Mesenchymal stem cell (in vitro differentiated cells and primary cell): ENCODE data around the gene CCPG1.

Experiments used
- DNase-seq: peaks from one replicate; pipeline ENCODE4 v3.0.0-alpha.2; 2013
- H2AFZ ChIP-seq: one replicate; pipeline ENCODE4 v1.6.1; 2013; ENCODE audit warnings: low read depth, mild to moderate bottlenecking, control low read depth, inconsistent platforms, low read length, moderate library complexity
- H2AK5ac ChIP-seq: 2 replicates; pipeline ENCODE4 v1.6.1; 2013; ENCODE audit warnings: low read length, moderate library complexity, mild to moderate bottlenecking, inconsistent platforms; ENCODE audit not compliant: severe bottlenecking
- H2BK120ac ChIP-seq: one replicate; pipeline ENCODE4 v1.6.1; 2013; ENCODE audit warnings: low read depth, mild to moderate bottlenecking, inconsistent platforms, low read length, moderate library complexity
- H2BK12ac ChIP-seq, 2 experiments: one replicate each; pipeline ENCODE4 v1.6.1; 2013; ENCODE audit warnings: inconsistent platforms in 2 of 2, low read length in 2 of 2, mild to moderate bottlenecking in 2 of 2, moderate library complexity in 2 of 2, control low read depth in 1 of 2
- H2BK15ac ChIP-seq: one replicate; pipeline ENCODE4 v1.6.1; 2013; ENCODE audit warnings: mild to moderate bottlenecking, low read depth, inconsistent platforms; ENCODE audit not compliant: poor library complexity, severe bottlenecking
- H2BK5ac ChIP-seq: 2 replicates; pipeline ENCODE4 v1.6.1; 2013; ENCODE audit warnings: low read depth, mild to moderate bottlenecking, low read length, control low read depth, inconsistent platforms; ENCODE audit not compliant: poor library complexity, severe bottlenecking
- H3K14ac ChIP-seq, 2 experiments: one replicate each; pipeline ENCODE4 v1.6.1; 2013; ENCODE audit warnings: inconsistent platforms in 2 of 2, low read length in 2 of 2, control low read depth in 1 of 2, mild to moderate bottlenecking in 1 of 2, moderate library complexity in 1 of 2
- H3K18ac ChIP-seq, 2 experiments: one replicate each; pipeline ENCODE4 v1.6.1; 2013; ENCODE audit warnings: inconsistent platforms in 2 of 2, low read length in 2 of 2, control low read depth in 1 of 2, low read depth in 1 of 2, mild to moderate bottlenecking in 1 of 2
- H3K23ac ChIP-seq, 2 experiments: one replicate each; pipeline ENCODE4 v1.6.1; 2013; ENCODE audit warnings: inconsistent platforms in 2 of 2, low read length in 2 of 2, mild to moderate bottlenecking in 2 of 2, moderate library complexity in 2 of 2, control low read depth in 1 of 2
- H3K27ac ChIP-seq: 2 replicates; pipeline ENCODE4 v1.5.1; 2013; ENCODE audit warnings: mild to moderate bottlenecking, moderate library complexity, low read length, control low read depth, inconsistent platforms; ENCODE audit not compliant: poor library complexity, severe bottlenecking
- H3K27me3 ChIP-seq, 2 experiments: 2 replicates each; pipeline versions ENCODE4 v1.6.1 to v1.7.0; 2013; ENCODE audit warnings: low read length in 2 of 2, mild to moderate bottlenecking in 2 of 2, moderate library complexity in 2 of 2, control low read depth in 1 of 2, inconsistent platforms in 1 of 2; ENCODE audit not compliant: control insufficient read depth in 1 of 2, insufficient read depth in 1 of 2
- H3K36me3 ChIP-seq, 2 experiments: 2 replicates each; pipeline versions ENCODE4 v1.6.1 to v1.7.0; 2013; ENCODE audit warnings: low read length in 2 of 2, control low read depth in 1 of 2, inconsistent platforms in 1 of 2, low read depth in 1 of 2, mild to moderate bottlenecking in 1 of 2; ENCODE audit not compliant: insufficient read depth in 2 of 2, control insufficient read depth in 1 of 2
- H3K4ac ChIP-seq, 2 experiments: one replicate each; pipeline ENCODE4 v1.6.1; 2013; ENCODE audit warnings: inconsistent platforms in 2 of 2, low read length in 2 of 2, mild to moderate bottlenecking in 2 of 2, moderate library complexity in 2 of 2, control low read depth in 1 of 2, low read depth in 1 of 2
- H3K4me1 ChIP-seq: 2 replicates; pipeline ENCODE4 v1.6.1; 2013; ENCODE audit warnings: low read depth, low read length, control low read depth; ENCODE audit not compliant: control insufficient read depth, insufficient read depth
- H3K4me2 ChIP-seq: 2 replicates; pipeline ENCODE4 v1.6.1; 2013; ENCODE audit warnings: low read length, mild to moderate bottlenecking, inconsistent platforms; ENCODE audit not compliant: poor library complexity, severe bottlenecking
- H3K4me3 ChIP-seq, 2 experiments: 2 replicates each; pipeline versions ENCODE4 v1.5.1 to v1.7.0; 2013; ENCODE audit warnings: low read length in 2 of 2, mild to moderate bottlenecking in 2 of 2, control low read depth in 1 of 2, low read depth in 1 of 2; ENCODE audit not compliant: insufficient read depth in 1 of 2
- H3K79me1 ChIP-seq: replicated peaks from 2 replicates; pipeline ENCODE4 v1.6.1; 2013; ENCODE audit warnings: mild to moderate bottlenecking, control low read depth, low read length, inconsistent platforms; ENCODE audit not compliant: poor library complexity, severe bottlenecking
- H3K9ac ChIP-seq: 2 replicates; pipeline ENCODE4 v1.7.0; 2013; ENCODE audit warnings: mild to moderate bottlenecking, low read length, moderate library complexity
- H3K9me3 ChIP-seq: 2 replicates; pipeline ENCODE4 v1.7.0; 2013; ENCODE audit warnings: mild to moderate bottlenecking, low read length; ENCODE audit not compliant: control insufficient read depth
- H4K8ac ChIP-seq: one replicate; pipeline ENCODE4 v1.6.1; 2013; ENCODE audit warnings: inconsistent platforms, mild to moderate bottlenecking, low read length, moderate library complexity
- H4K91ac ChIP-seq: one replicate; pipeline ENCODE4 v1.6.1; 2013; ENCODE audit warnings: mild to moderate bottlenecking, low read length, inconsistent platforms
- WGBS: methylation state at CpG from one replicate; pipeline ENCODE4 v1.1.7; 2013; ENCODE audit warnings: mixed read lengths; 5-methylcytosine and 5-hydroxymethylcytosine counted together

The CCPG1 gene

DNA sequence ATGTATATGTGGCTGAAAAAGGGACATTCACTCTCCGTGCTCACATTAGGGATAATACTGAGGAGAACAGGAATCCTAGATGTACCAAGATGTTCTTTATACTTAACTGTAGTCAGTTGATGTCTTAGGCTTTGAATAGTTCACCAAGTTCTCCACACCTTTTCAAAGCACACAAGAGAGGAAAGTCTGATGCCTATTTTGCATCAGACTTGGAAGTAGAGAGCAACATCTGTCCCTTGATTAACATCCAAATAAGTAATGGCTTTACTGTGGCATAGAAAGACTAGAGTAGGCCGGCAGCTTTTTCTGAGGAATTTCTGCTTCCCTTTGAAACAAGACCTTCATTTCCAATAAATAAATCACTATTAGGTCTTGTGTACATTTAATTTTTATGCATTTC is 55.1 kb downstream of the CCPG1 start:
- Histone ChIP-seq H2AFZ (no peak overlapping the region), H3K9ac (no peak overlapping the region), H3K23ac (no peak overlapping the region), H3K4me3 (no peak overlapping the region), H2AK5ac (no peak overlapping the region), H3K9me3 (no peaks in the 10 kb centered on the region), H4K8ac (no peak overlapping the region), H2BK120ac (no peak overlapping the region), H3K27ac (no peak overlapping the region), H3K4me1 (no peaks in the 10 kb centered on the region), H2BK15ac (no peak overlapping the region), H4K91ac (no peak overlapping the region), H3K27me3 (no peaks in the 10 kb centered on the region), H3K4ac (no peak overlapping the region), H3K36me3 (peaks cover 6 to 66% of the 10 kb centered on the region in 2 experiments), H3K4me2 (no peak overlapping the region), H2BK12ac (no peak overlapping the region), H3K18ac (no peak overlapping the region), H3K79me1 (peaks cover 2% of the 10 kb centered on the region), H3K14ac (no peak overlapping the region), H2BK5ac (no peak overlapping the region)
- no CpG with 5 or more reads among the region's 2 CpGs for WGBS
- no peak for DNase-seq

DNA sequence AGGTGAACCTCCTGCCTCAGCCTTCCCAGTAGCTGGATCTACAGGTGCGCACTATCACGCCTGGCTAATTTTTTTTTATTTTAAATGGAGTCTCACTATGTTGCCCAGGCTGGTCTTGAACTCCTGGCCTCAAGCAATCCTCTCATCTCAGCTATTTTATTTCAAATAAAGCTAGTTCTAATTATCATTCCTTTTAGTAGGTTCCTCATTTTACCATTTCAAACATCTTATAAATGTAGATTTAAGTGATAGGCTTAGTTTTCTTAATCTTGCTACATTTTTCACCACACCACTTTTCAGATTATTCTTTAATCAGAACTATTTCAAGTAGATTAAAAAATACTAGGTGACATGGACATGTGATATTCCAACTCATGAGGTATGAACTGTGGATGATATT is 58.9 kb downstream of the CCPG1 start:
- H3K23ac ChIP-seq = no peak overlapping the region
- H3K4me3 ChIP-seq = no peak overlapping the region
- WGBS = 100% methylated on average over 2 of the region's 2 CpGs

DNA sequence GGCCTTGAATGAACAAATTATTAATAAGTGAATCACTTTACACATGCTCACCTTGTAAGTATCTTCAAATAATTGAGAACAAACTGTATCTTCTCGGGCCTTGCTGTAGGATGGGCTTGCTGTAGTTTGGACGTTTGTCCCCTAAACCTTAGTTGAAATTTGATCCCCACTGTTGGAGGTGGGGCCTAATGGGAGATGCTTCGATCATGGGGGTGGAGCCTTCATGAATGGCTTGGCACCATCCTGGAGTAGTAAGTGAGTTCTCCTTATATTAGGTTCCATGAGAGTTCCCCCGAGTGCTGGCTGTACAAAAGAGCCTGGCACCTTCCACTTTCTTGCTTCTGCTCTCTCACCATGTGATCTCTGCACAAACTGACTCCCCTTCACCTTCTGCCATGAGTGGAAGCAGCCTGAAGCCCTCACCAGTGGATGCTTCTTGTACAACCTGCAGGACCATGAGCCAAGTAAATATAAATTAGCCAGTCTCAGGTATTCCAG is 59.8 kb downstream of the CCPG1 start:
- Histone ChIP-seq H4K91ac (no peak overlapping the region), H2BK12ac (no peak overlapping the region), H3K23ac (no peak overlapping the region), H4K8ac (no peak overlapping the region), H2BK120ac (no peak overlapping the region), H3K18ac (no peak overlapping the region), H3K4me2 (no peak overlapping the region), H3K14ac (no peak overlapping the region), H2AK5ac (no peak overlapping the region), H3K9me3 (no peaks in the 10 kb centered on the region), H3K79me1 (no peaks in the 10 kb centered on the region), H3K4me1 (no peaks in the 10 kb centered on the region), H3K36me3 (peaks cover 4 to 57% of the 10 kb centered on the region in 2 experiments), H3K4ac (no peak overlapping the region), H3K27me3 (no peaks in the 10 kb centered on the region), H3K27ac (no peak overlapping the region), H3K9ac (no peak overlapping the region), H2AFZ (no peak overlapping the region), H2BK15ac (no peak overlapping the region), H2BK5ac (no peak overlapping the region), H3K4me3 (no peak overlapping the region)
- no peak for DNase-seq
- 79% methylated on average over 3 of the region's 4 CpGs for WGBS

More for the DNA sequence above, 58.9 kb downstream of the CCPG1 start:
- Histone ChIP-seq H2AFZ (no peak overlapping the region), H3K9ac (no peak overlapping the region), H3K27ac (no peak overlapping the region), H2BK12ac (no peak overlapping the region), H3K36me3 (peaks cover 6 to 53% of the 10 kb centered on the region in 2 experiments), H3K4me1 (no peaks in the 10 kb centered on the region), H3K79me1 (no peaks in the 10 kb centered on the region), H3K4ac (no peak overlapping the region), H2BK120ac (no peak overlapping the region), H3K14ac (no peak overlapping the region), H2BK15ac (no peak overlapping the region), H2BK5ac (no peak overlapping the region), H2AK5ac (no peak overlapping the region), H4K8ac (no peak overlapping the region), H3K27me3 (no peaks in the 10 kb centered on the region), H3K4me2 (no peak overlapping the region), H4K91ac (no peak overlapping the region), H3K18ac (no peak overlapping the region), H3K9me3 (no peaks in the 10 kb centered on the region)
- no peak for DNase-seq

DNA sequence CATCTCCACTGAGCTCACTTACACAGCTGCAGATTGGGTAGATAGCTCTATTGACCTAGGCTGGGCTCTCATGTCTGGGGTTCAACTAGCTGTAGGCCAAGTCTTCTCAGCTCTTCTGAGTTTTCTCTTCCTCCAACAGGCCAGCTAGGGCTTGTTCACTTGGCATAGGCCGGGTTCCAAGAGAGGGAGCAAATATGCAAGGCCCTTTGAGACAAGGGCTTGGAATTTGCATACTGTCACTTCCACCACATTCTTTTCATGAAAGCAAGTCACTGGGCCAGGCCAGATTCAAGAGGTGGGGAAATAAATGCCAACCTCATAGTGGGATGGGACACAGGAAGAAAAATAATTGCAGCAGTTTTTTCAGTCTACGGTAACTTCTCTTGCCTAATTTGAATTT is 64.0 kb downstream of the CCPG1 start:
- no peak for DNase-seq
- H3K9ac ChIP-seq = no peak overlapping the region
- peaks cover 7 to 52% of the 10 kb centered on the region in 2 experiments for H3K36me3 ChIP-seq
- no peaks in the 10 kb centered on the region for H3K4me1 ChIP-seq
- H3K18ac ChIP-seq = no peak overlapping the region
- H3K79me1 ChIP-seq = no peaks in the 10 kb centered on the region
- H2AFZ ChIP-seq = no peak overlapping the region
- H4K8ac ChIP-seq = peak overlapping the region; percentile 4
- no peak overlapping the region for H3K4me2 ChIP-seq
- H3K27me3 ChIP-seq = no peaks in the 10 kb centered on the region
- H4K91ac ChIP-seq = no peak overlapping the region
- no peak overlapping the region for H3K23ac ChIP-seq
- H2BK120ac ChIP-seq = no peak overlapping the region
- H3K4me3 ChIP-seq = no peak overlapping the region
- no peak overlapping the region for H3K14ac ChIP-seq
- H3K27ac ChIP-seq = no peak overlapping the region
- H2BK15ac ChIP-seq = no peak overlapping the region
- H2BK12ac ChIP-seq = no peak overlapping the region
- no peak overlapping the region for H2AK5ac ChIP-seq
- WGBS = 88% methylated on average over 1 of the region's 2 CpGs
- no peak overlapping the region for H2BK5ac ChIP-seq
- H3K4ac ChIP-seq = no peak overlapping the region
- no peaks in the 10 kb centered on the region for H3K9me3 ChIP-seq
